Lower lobe of right lung (tissue), 2 donors: ENCODE data around the gene DPCD. TPM values are rescaled to one million over a fixed set of nuclear protein-coding genes. Genes with fewer than 3 reads are reported as not detected.
A peak's percentile ranks its signal among the peaks of the same experiment; 100 is the strongest.
"Not testable (repeated sequence)": the region's sequence is repeated elsewhere in the genome, so short reads cannot be mapped to it uniquely, and the experiment has no call there.

ENCODE experiments used
- ATAC-seq, 2 donors: fragments of 200-7000 bp; cut with Tn5 transposase; one replicate each; pipeline ENCODE4 v1.9.1; 2020 to 2022; ENCODE audit warnings: mild to moderate bottlenecking in 2 of 2, moderate library complexity in 2 of 2
- DNase-seq: peaks from one replicate; pipeline ENCODE4 v3.0.0-alpha.2; 2020
- H3K27ac ChIP-seq: fragments of 200-600 bp; one replicate; pipeline ENCODE4 v1.8.0; 2022
- H3K27me3 ChIP-seq: fragments of 200-600 bp; one replicate; pipeline ENCODE4 v1.8.0; 2022; ENCODE audit warnings: low read depth
- H3K36me3 ChIP-seq: fragments of 200-600 bp; one replicate; pipeline ENCODE4 v1.8.0; 2022; ENCODE audit warnings: mild to moderate bottlenecking
- H3K4me1 ChIP-seq: fragments of 200-600 bp; one replicate; pipeline ENCODE4 v1.8.0; 2022
- H3K4me3 ChIP-seq: fragments of 200-600 bp; one replicate; pipeline ENCODE4 v1.8.0; 2022; ENCODE audit warnings: mild to moderate bottlenecking
- H3K9me3 ChIP-seq: fragments of 200-600 bp; one replicate; pipeline ENCODE4 v1.8.0; 2022
- CTCF ChIP-seq: fragments of 200-600 bp; IDR thresholded peaks from one replicate; pipeline ENCODE4 v1.8.0; 2022; ENCODE audit warnings: antibody characterized with exemption, mild to moderate bottlenecking
- intact Hi-C: fragments of 100-400 bp; cut with DNase I; formaldehyde crosslinking; loops from one replicate; pipeline ENCODE4 v1.11.0; 2022
- total RNA-seq: library from RNA; stranded (reverse); fragmentation: NEBNext Ultra II Directional; extraction: Animal tissue kit (Norgen Biotek cat#: 25700); gene quantifications from one replicate; pipeline ENCODE4 v1.2.1, GENCODE V29; 2021
- donor health status: DM: no; HTN: yes; CAD: no; lungs with severe emphysema.

The DPCD gene
- total RNA-seq, 1 donor from 2014 or later = 12.9 TPM

GRCh38 chr10:101630633-101630920 is 42.5 kb downstream of the DPCD start:
- no peak overlapping the region for H3K27ac ChIP-seq
- no peak for TF ChIP-seq CTCF
- ATAC-seq = no peak
- intact Hi-C loops = no loop called here
- H3K36me3 ChIP-seq = peaks cover 9% of the 10 kb centered on the region
- H3K4me3 ChIP-seq = no peak overlapping the region
- H3K4me1 ChIP-seq = no peaks in the 10 kb centered on the region
- no peaks in the 10 kb centered on the region for H3K27me3 ChIP-seq
- no peak for DNase-seq
- no peaks in the 10 kb centered on the region for H3K9me3 ChIP-seq

GRCh38 chr10:101631821-101632475 is 43.8 kb downstream of the DPCD start:
- TF ChIP-seq CTCF = no peak
- no peak for DNase-seq
- Histone ChIP-seq H3K9me3 (no peaks in the 10 kb centered on the region), H3K27ac (no peak overlapping the region), H3K4me3 (no peak overlapping the region), H3K27me3 (no peaks in the 10 kb centered on the region), H3K4me1 (no peaks in the 10 kb centered on the region), H3K36me3 (peaks cover 14% of the 10 kb centered on the region)
- ATAC-seq = peak; percentile 65 to 73
- intact Hi-C loops = no loop called here

- H3K4me3 ChIP-seq, H3K9me3 ChIP-seq, H3K27me3 ChIP-seq, H3K4me1 ChIP-seq, intact Hi-C loops, H3K27ac ChIP-seq, DNase-seq, ATAC-seq: not testable (repeated sequence)
- H3K36me3 ChIP-seq = peaks cover 19% of the 10 kb centered on the region
Measured at GRCh38 chr10:101633510-101633909, 45.4 kb downstream of the DPCD start.

- Histone ChIP-seq H3K36me3 (peaks cover 38% of the 10 kb centered on the region), H3K27me3 (no peaks in the 10 kb centered on the region), H3K4me3 (no peak overlapping the region), H3K27ac (no peak overlapping the region), H3K4me1 (no peaks in the 10 kb centered on the region), H3K9me3 (no peaks in the 10 kb centered on the region)
- ATAC-seq (no peak), DNase-seq (no peak)
- intact Hi-C loops = no loop called here
- no peak for TF ChIP-seq CTCF
Measured at GRCh38 chr10:101639141-101639900, 51.2 kb downstream of the DPCD start.

GRCh38 chr10:101643546-101643945 is 55.4 kb downstream of the DPCD start:
- H3K27me3 ChIP-seq = no peaks in the 10 kb centered on the region
- DNase-seq = no peak
- intact Hi-C loops = no loop called here
- H3K4me1 ChIP-seq = no peaks in the 10 kb centered on the region
- no peak overlapping the region for H3K27ac ChIP-seq
- H3K4me3 ChIP-seq = no peak overlapping the region
- ATAC-seq = no peak
- H3K36me3 ChIP-seq = peaks cover 54% of the 10 kb centered on the region
- H3K9me3 ChIP-seq = no peaks in the 10 kb centered on the region
- no peak for TF ChIP-seq CTCF

GRCh38 chr10:101644002-101644401 is 55.9 kb downstream of the DPCD start:
- Histone ChIP-seq H3K4me3 (no peak overlapping the region), H3K36me3 (peaks cover 52% of the 10 kb centered on the region), H3K27me3 (no peaks in the 10 kb centered on the region), H3K9me3 (no peaks in the 10 kb centered on the region), H3K4me1 (no peaks in the 10 kb centered on the region), H3K27ac (no peak overlapping the region)
- ATAC-seq (no peak), DNase-seq (no peak)
- intact Hi-C loops = no loop called here
- TF ChIP-seq CTCF = no peak
